Neuronal stem cell (in vitro differentiated cells): ENCODE data around the gene TMPRSS6.

Experiments used
- DNase-seq: peaks from one replicate; pipeline ENCODE4 v3.0.0-alpha.2; 2013; ENCODE audit warnings: low spot score
- H2AFZ ChIP-seq: one replicate; pipeline ENCODE4 v1.6.1; 2013; ENCODE audit warnings: mild to moderate bottlenecking, low read length, inconsistent platforms
- H2AK5ac ChIP-seq: 2 replicates; pipeline ENCODE4 v1.6.1; 2013; ENCODE audit warnings: low read depth, mild to moderate bottlenecking, inconsistent platforms, low read length, moderate library complexity, mixed read lengths
- H2BK120ac ChIP-seq: 2 replicates; pipeline ENCODE4 v1.6.1; 2013; ENCODE audit warnings: low read depth, mild to moderate bottlenecking, inconsistent platforms, low read length, moderate library complexity, mixed read lengths
- H2BK12ac ChIP-seq: one replicate; pipeline ENCODE4 v1.6.1; 2013; ENCODE audit warnings: low read length, inconsistent platforms
- H2BK15ac ChIP-seq: 2 replicates; pipeline ENCODE4 v1.6.1; 2013; ENCODE audit warnings: mild to moderate bottlenecking, low read length, inconsistent platforms, mixed read lengths
- H2BK5ac ChIP-seq: one replicate; pipeline ENCODE4 v1.6.1; 2013; ENCODE audit warnings: inconsistent platforms, mild to moderate bottlenecking, low read length, moderate library complexity
- H3K14ac ChIP-seq: one replicate; pipeline ENCODE4 v1.6.1; 2013; ENCODE audit warnings: low read length, inconsistent platforms
- H3K18ac ChIP-seq: 2 replicates; pipeline ENCODE4 v1.6.1; 2013; ENCODE audit warnings: low read length, inconsistent platforms
- H3K23ac ChIP-seq: 2 replicates; pipeline ENCODE4 v1.6.1; 2013; ENCODE audit warnings: low read depth, mild to moderate bottlenecking, mixed read lengths, low read length, inconsistent platforms; ENCODE audit not compliant: poor library complexity
- H3K27ac ChIP-seq: replicated peaks from 3 replicates; pipeline ENCODE4 v1.5.1; 2013; ENCODE audit warnings: low read length, inconsistent platforms
- H3K27me3 ChIP-seq, 3 experiments: 2 replicates each; pipeline ENCODE4 v1.6.1; 2013; ENCODE audit warnings: low read length in 3 of 3, mild to moderate bottlenecking in 2 of 3, inconsistent platforms in 1 of 3, low read depth in 1 of 3, mixed read lengths in 1 of 3, moderate library complexity in 1 of 3; ENCODE audit not compliant: control insufficient read depth in 3 of 3, insufficient read depth in 3 of 3
- H3K36me3 ChIP-seq, 2 donors: replicated peaks in 1 of 2; 2 replicates each; pipeline ENCODE4 v1.6.1; 2013; ENCODE audit warnings: low read length in 2 of 2; ENCODE audit not compliant: control insufficient read depth in 2 of 2, insufficient read depth in 2 of 2
- H3K4ac ChIP-seq: 2 replicates; pipeline ENCODE4 v1.6.1; 2013; ENCODE audit warnings: inconsistent platforms, mild to moderate bottlenecking, low read length, moderate library complexity
- H3K4me1 ChIP-seq, 2 donors: 1 replicate in 1 of 2; 2 replicates in 1 of 2; pipeline ENCODE4 v1.6.1; 2013; ENCODE audit warnings: low read length in 2 of 2, low read depth in 1 of 2; ENCODE audit not compliant: control insufficient read depth in 2 of 2, insufficient read depth in 1 of 2
- H3K4me2 ChIP-seq: one replicate; pipeline ENCODE4 v1.6.1; 2013; ENCODE audit warnings: mild to moderate bottlenecking, low read length, inconsistent platforms; ENCODE audit not compliant: insufficient read depth, poor library complexity, severe bottlenecking
- H3K4me3 ChIP-seq, 2 donors: 2 replicates each; pipeline ENCODE4 v1.5.1; 2013; ENCODE audit warnings: low read length in 2 of 2, mild to moderate bottlenecking in 2 of 2, inconsistent platforms in 1 of 2, moderate library complexity in 1 of 2
- H3K79me1 ChIP-seq: one replicate; pipeline ENCODE4 v1.6.1; 2013; ENCODE audit warnings: low read depth, mild to moderate bottlenecking, inconsistent platforms, low read length, moderate library complexity
- H3K9ac ChIP-seq: one replicate; pipeline ENCODE4 v1.6.1; 2013; ENCODE audit warnings: mild to moderate bottlenecking, low read depth, low read length, inconsistent platforms; ENCODE audit not compliant: poor library complexity
- H3K9me3 ChIP-seq, 2 donors: replicated peaks in 1 of 2; 2 replicates each; pipeline versions ENCODE3 to v1.6.1; 2013; ENCODE audit warnings: low read length in 2 of 2, mild to moderate bottlenecking in 2 of 2, inconsistent platforms in 1 of 2, low read depth in 1 of 2, mixed read lengths in 1 of 2, moderate library complexity in 1 of 2; ENCODE audit not compliant: control insufficient read depth in 2 of 2, insufficient read depth in 1 of 2
- H4K8ac ChIP-seq: one replicate; pipeline ENCODE4 v1.6.1; 2013; ENCODE audit warnings: low read depth, mild to moderate bottlenecking, inconsistent platforms, low read length, moderate library complexity
- H4K91ac ChIP-seq: one replicate; pipeline ENCODE4 v1.6.1; 2013; ENCODE audit warnings: low read length, low read depth, mild to moderate bottlenecking, inconsistent platforms; ENCODE audit not compliant: poor library complexity
- WGBS, 2 donors: extraction: QIAGEN DNeasy Blood & Tissue Kit; methylation state at CpG; one replicate each; pipeline ENCODE4 v1.1.7; 2013; ENCODE audit warnings: missing lambda C conversion rate in 2 of 2, mixed read lengths in 1 of 2; ENCODE audit not compliant: insufficient read length in 2 of 2, insufficient replicate concordance in 1 of 2; ENCODE audit errors: extremely low coverage in 2 of 2; 5-methylcytosine and 5-hydroxymethylcytosine counted together

The TMPRSS6 gene

GRCh38 chr22:37019309-37020191, 90.0 kb downstream of the TMPRSS6 start, which contains the start of the genes MPST and TST:
Gene MPST, plus strand, starts transcription at chr22:37019742. Its CDS starts 95 bp downstream, at chr22:37019837.
Gene TST, minus strand, starts transcription at chr22:37019447. Its CDS starts 715 bp downstream, at chr22:37018732.
- Histone ChIP-seq H3K18ac (peak within 1 kb of the TSS; percentile 99), H2AFZ (peak within 1 kb of the TSS; percentile 99), H3K4me2 (peak within 1 kb of the TSS; percentile 79), H3K36me3 (peaks cover 15 to 51% of the 10 kb centered on the region in 2 donors), H3K23ac (peak within 1 kb of the TSS; percentile 77), H4K91ac (peak within 1 kb of the TSS; percentile 69), H2AK5ac (peak within 1 kb of the TSS; percentile 94), H4K8ac (peak within 1 kb of the TSS; percentile 54), H2BK15ac (peak within 1 kb of the TSS; percentile 93), H3K27ac (peak within 1 kb of the TSS; percentile 68), H3K9ac (peak within 1 kb of the TSS; percentile 95), H3K27me3 (no peaks in the 10 kb centered on the region), H3K4ac (peak within 1 kb of the TSS; percentile 13), H3K79me1 (peaks cover 20% of the 10 kb centered on the region), H3K4me1 (peaks cover 0 to 16% of the 10 kb centered on the region in 2 donors), H3K14ac (peak within 1 kb of the TSS; percentile 40), H2BK5ac (peak within 1 kb of the TSS; percentile 93), H2BK120ac (peak within 1 kb of the TSS; percentile 61), H3K9me3 (no peaks in the 10 kb centered on the region), H3K4me3 (peak within 1 kb of the TSS; percentile 97 to 98), H2BK12ac (no peak within 1 kb of the TSS)
- DNase-seq = peak; percentile 75
- WGBS, 2 donors = no CpG with 5 or more reads among the region's 107 CpGs

DNA sequence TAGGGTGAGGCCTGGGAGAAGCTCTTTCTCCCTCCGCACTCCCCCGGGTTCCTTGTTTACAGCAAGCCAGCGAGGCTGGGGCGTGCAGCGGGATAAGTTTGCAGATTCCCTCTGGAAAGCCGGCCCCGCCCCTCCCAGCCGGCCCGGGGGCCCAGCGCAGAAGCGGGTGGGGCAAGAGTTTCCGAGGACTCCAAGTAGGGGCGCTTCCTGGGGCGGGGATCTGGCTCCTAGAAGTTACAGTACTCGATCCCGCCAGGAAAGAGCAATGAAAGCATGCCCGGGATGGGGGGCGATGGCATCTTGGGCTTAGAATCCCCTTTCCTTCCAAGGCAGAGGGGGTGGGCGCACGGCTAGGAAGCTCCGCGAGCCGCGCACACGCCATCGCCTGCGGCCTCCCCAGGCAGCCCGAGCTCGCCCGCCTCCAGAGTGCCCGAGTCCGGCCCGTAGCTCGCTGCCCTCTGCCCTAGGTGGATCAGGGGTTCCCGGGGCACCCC, 90.7 kb downstream of the TMPRSS6 start:
- Histone ChIP-seq H3K4me3 (peak overlapping the region; percentile 97 to 98), H4K8ac (peak overlapping the region; percentile 54), H3K9ac (peak overlapping the region; percentile 95), H3K79me1 (peaks cover 19% of the 10 kb centered on the region), H3K14ac (peak overlapping the region; percentile 40), H3K4me1 (peaks cover 0 to 16% of the 10 kb centered on the region in 2 donors), H4K91ac (no peak overlapping the region), H2AK5ac (peak overlapping the region; percentile 65), H3K23ac (peak overlapping the region; percentile 77), H3K27ac (peak overlapping the region; percentile 68), H3K27me3 (no peaks in the 10 kb centered on the region), H2BK15ac (peak overlapping the region; percentile 93), H3K4me2 (peak overlapping the region; percentile 66), H3K18ac (peak overlapping the region; percentile 98), H2BK12ac (no peak overlapping the region), H3K9me3 (peaks cover 0 to 2% of the 10 kb centered on the region in 2 donors), H3K4ac (peak overlapping the region; percentile 13), H2BK5ac (peak overlapping the region; percentile 93), H2BK120ac (peak overlapping the region; percentile 61), H2AFZ (peak overlapping the region; percentile 99), H3K36me3 (peaks cover 12 to 45% of the 10 kb centered on the region in 2 donors)
- no CpG with 5 or more reads among the region's 35 CpGs for WGBS, 2 donors
- DNase-seq = peak; percentile 40

- H3K27me3 ChIP-seq = no peaks in the 10 kb centered on the region
- H3K4ac ChIP-seq = no peak overlapping the region
- H2BK120ac ChIP-seq = no peak overlapping the region
- peak overlapping the region; percentile 11 for H3K18ac ChIP-seq
- H2BK5ac ChIP-seq = peak overlapping the region; percentile 93
- peak overlapping the region; percentile 8 for H3K23ac ChIP-seq
- peaks cover 0 to 16% of the 10 kb centered on the region in 2 donors for H3K4me1 ChIP-seq
- H3K14ac ChIP-seq = peak overlapping the region; percentile 40
- H4K8ac ChIP-seq = no peak overlapping the region
- peak overlapping the region; percentile 99 for H2AFZ ChIP-seq
- no peak overlapping the region for H4K91ac ChIP-seq
- peaks cover 12 to 40% of the 10 kb centered on the region in 2 donors for H3K36me3 ChIP-seq
- peaks cover 0 to 2% of the 10 kb centered on the region in 2 donors for H3K9me3 ChIP-seq
- no peak overlapping the region for H2BK12ac ChIP-seq
- H3K4me2 ChIP-seq = peak overlapping the region; percentile 66
- H3K9ac ChIP-seq = peak overlapping the region; percentile 80
- H2AK5ac ChIP-seq = peak overlapping the region; percentile 65
- peak overlapping the region; percentile 97 to 98 for H3K4me3 ChIP-seq
- no peak for DNase-seq
- WGBS, 2 donors = no CpG with 5 or more reads among the region's 45 CpGs
- H2BK15ac ChIP-seq = peak overlapping the region; percentile 28
- no peak overlapping the region for H3K27ac ChIP-seq
- peaks cover 19% of the 10 kb centered on the region for H3K79me1 ChIP-seq
Measured at GRCh38 chr22:37018086-37018814, 91.3 kb downstream of the TMPRSS6 start.
